NCI-H526 treated with DMSO at 0.1 percent for 48 hours (cell line): Measurements from ENCODE around the gene IFRD1.

Source experiments
- DNase-seq: peaks from one replicate; lab custom pipeline; 2025; lab: John Stamatoyannopoulos, UW

IFRD1 gene

DNA sequence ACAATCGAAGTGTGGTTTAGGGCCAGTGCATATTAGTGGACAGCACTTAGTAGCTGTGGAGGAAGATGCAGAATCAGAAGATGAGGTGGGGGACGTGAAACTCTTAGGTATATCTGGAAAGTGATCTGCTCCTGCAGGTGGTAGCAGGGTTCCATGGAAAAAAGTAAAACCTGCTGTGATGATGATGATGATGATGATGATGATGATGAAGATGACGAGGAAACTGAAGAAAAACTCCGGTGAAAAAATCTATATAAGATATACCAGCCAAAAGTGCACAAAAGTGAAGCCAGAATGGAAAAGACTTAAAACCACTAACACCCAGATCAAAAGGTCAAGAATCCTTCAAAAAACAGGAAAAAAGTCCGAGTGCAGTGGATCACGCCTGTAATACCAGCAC lies 70.5 kb downstream of the IFRD1 start:
- no peak for DNase-seq

DNA sequence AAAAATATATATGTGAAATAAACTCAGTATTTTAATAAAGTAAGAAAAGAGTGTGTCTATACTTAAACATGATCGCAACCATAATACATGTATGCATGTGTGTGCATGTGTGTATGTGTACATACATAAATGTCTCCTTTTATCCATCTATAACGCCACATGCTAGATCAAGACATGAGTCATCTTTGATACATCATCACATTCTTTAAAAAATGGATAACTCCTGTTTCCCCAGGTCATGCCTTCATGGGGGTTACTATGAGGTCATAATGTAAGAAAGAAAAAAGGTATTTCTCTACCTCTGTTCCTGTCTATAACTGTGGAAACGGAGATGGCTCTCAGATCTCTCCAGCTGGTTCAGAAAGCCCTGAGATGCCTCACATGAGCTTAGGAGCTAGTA lies 71.7 kb downstream of the IFRD1 start:
- no peak for DNase-seq

DNA sequence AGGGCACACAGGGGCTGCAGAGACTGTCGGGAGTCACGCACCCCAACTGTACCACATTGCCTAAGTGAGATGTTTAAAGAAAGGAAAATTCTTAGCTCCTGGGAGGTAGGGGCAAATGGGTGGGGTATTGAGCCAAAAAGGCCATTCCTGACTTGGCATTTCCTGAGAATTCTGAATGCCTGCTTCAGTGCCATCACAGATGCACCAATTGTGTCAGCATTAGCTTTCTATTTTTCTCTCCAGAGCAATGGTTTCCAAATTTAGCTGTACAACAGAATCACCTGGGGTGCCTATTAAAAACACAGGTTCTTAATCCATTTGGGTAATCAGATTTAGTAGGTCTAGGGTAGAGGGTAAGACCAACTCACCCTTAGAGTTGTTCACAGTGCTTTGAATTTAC lies 73.6 kb downstream of the IFRD1 start:
- DNase-seq = no peak
